Measurements from ENCODE around the gene EIF1AY. TPM values are rescaled to one million over a fixed set of nuclear protein-coding genes. Genes with fewer than 3 reads are reported as not detected.

EIF1AY gene
- total and polyA plus RNA-seq, 10 of the 15 experiments (the other 5 are each of a cell fraction or from before 2014, with no cell fraction given): 0.21 TPM; not detected in 9

DNA sequence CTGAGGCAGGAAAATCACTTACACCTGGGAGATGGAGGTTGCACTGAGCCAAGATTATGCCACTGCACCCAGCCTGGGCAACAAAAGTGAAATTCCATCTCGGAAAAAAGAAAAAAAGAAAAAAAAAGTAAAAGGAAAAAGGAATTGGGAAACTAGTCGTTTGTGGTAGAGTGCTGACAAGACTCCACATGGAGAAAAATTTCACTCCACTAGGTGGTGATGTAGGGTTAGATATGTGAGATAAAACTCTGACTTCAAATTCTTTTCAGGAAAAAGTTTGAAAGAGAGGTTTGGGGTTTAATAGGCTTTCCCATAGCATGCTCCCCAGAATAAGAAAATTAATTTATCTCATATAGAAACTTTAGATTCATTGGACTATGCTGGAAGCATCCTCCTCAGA, 16.9 kb upstream of the EIF1AY start:
- no peak for FAIRE-seq
- BruUV-seq (replicated peaks): no TSS peak
- RAD21 ChIA-PET (ENCODE audit: unreplicated experiment): no interaction called here

More for the DNA sequence above, 16.9 kb upstream of the EIF1AY start:
- POLR2A ChIA-PET: no interaction called here
- H2AFZ ChIP-seq (ENCODE audit: control insufficient read depth, low read depth, low read length): no peak overlapping the region
- intact Hi-C loops (cut with micrococcal nuclease; ENCODE audit: unreplicated experiment): no loop called here
- H3K4me3 ChIP-seq: no peak overlapping the region
- no peak for DNase-seq (ENCODE audit: low read depth, low spot score)
- CTCF ChIA-PET: no interaction called here
- H3K36me3 ChIP-seq (ENCODE audit: control insufficient read depth in 2 of 2, insufficient read depth in 2 of 2, low read length in 1 of 2): no peaks in the 10 kb centered on the region
- H4K20me1 ChIP-seq (ENCODE audit: control insufficient read depth, insufficient read depth): no peaks in the 10 kb centered on the region
- in situ Hi-C loops (cut with MboI): no loop called here
- H3K27me3 ChIP-seq (replicated peaks in 1 of 2; ENCODE audit: control insufficient read depth in 2 of 2, insufficient read depth in 2 of 2, low read length in 1 of 2): no peaks in the 10 kb centered on the region
- no CpG with 5 or more reads among the region's 2 CpGs for WGBS (ENCODE audit: insufficient coverage, insufficient replicate concordance, low lambda C conversion rate, missing lambda C conversion rate)
- H3K4me2 ChIP-seq (ENCODE audit: control insufficient read depth, insufficient read depth): no peak overlapping the region
- no peak overlapping the region for H3K27ac ChIP-seq (ENCODE audit: control insufficient read depth, insufficient read depth)
- ATAC-seq: no peak
- TF ChIP-seq, protein P1, sequence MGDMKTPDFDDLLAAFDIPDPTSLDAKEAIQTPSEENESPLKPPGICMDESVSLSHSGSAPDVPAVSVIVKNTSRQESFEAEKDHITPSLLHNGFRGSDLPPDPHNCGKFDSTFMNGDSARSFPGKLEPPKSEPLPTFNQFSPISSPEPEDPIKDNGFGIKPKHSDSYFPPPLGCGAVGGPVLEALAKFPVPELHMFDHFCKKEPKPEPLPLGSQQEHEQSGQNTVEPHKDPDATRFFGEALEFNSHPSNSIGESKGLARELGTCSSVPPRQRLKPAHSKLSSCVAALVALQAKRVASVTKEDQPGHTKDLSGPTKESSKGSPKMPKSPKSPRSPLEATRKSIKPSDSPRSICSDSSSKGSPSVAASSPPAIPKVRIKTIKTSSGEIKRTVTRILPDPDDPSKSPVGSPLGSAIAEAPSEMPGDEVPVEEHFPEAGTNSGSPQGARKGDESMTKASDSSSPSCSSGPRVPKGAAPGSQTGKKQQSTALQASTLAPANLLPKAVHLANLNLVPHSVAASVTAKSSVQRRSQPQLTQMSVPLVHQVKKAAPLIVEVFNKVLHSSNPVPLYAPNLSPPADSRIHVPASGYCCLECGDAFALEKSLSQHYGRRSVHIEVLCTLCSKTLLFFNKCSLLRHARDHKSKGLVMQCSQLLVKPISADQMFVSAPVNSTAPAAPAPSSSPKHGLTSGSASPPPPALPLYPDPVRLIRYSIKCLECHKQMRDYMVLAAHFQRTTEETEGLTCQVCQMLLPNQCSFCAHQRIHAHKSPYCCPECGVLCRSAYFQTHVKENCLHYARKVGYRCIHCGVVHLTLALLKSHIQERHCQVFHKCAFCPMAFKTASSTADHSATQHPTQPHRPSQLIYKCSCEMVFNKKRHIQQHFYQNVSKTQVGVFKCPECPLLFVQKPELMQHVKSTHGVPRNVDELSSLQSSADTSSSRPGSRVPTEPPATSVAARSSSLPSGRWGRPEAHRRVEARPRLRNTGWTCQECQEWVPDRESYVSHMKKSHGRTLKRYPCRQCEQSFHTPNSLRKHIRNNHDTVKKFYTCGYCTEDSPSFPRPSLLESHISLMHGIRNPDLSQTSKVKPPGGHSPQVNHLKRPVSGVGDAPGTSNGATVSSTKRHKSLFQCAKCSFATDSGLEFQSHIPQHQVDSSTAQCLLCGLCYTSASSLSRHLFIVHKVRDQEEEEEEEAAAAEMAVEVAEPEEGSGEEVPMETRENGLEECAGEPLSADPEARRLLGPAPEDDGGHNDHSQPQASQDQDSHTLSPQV (IDR thresholded peaks at IDR 0.05): no peak
- H3K4me1 ChIP-seq (ENCODE audit: control insufficient read depth, insufficient read depth, low read length): no peaks in the 10 kb centered on the region
- no peaks in the 10 kb centered on the region for H3K79me2 ChIP-seq (ENCODE audit: control insufficient read depth, insufficient read depth, low read length)
- H3K9me3 ChIP-seq (replicated peaks; ENCODE audit: control insufficient read depth, insufficient read depth, low read length): no peaks in the 10 kb centered on the region
- SMC1A ChIA-PET (ENCODE audit: uncharacterized antibody, unreplicated experiment): no interaction called here
- no peak overlapping the region for H3K9ac ChIP-seq (ENCODE audit: control insufficient read depth, insufficient read depth, low read length)

Data from GM12878 (cell line).